Measurements from ENCODE around the gene AUH. TPM values are rescaled to one million over a fixed set of nuclear protein-coding genes. Genes with fewer than 3 reads are reported as not detected.

AUH gene
- total and polyA plus RNA-seq, 2 donors (not counting 1 experiment from before 2014, with no cell fraction given), result 5.2 to 29.1 TPM

GRCh38 chr9:91177661-91178280 is 183.9 kb downstream of the AUH start:
- no peak overlapping the region for H3K9ac ChIP-seq (ENCODE audit: low read length)
- ChIA-PET CTCF (interaction anchor here (0.9 to 1.2 kb wide), 3 partner anchors 14 to 88 kb away, joined by 3 read pairs; no protein-coding TSS in a partner anchor), POLR2A (interaction anchor here (0.7 kb wide), 1 partner anchor 10 kb away, joined by 3 read pairs; no protein-coding TSS in a partner anchor)
- H3K4me1 ChIP-seq (ENCODE audit: control insufficient read depth in 2 of 2, insufficient read depth in 2 of 2, low read length in 2 of 2), result peaks cover 29 to 35% of the 10 kb centered on the region in 2 donors
- 26% methylated on average over 13 of the region's 15 CpGs for WGBS (ENCODE audit: insufficient coverage)
- no peaks in the 10 kb centered on the region for H3K79me2 ChIP-seq (ENCODE audit: control insufficient read depth, insufficient read depth, low read length)
- no peaks in the 10 kb centered on the region for H3K27me3 ChIP-seq (replicated peaks in 1 of 4; ENCODE audit: control extremely low read depth in 1 of 4, control insufficient read depth in 3 of 4, insufficient read depth in 4 of 4, low read length in 3 of 4)
- H2AFZ ChIP-seq (ENCODE audit: insufficient read depth, low read depth, low read length, poor library complexity, severe bottlenecking), result peak overlapping the region; percentile 68
- H3K27ac ChIP-seq (ENCODE audit: low read length in 2 of 2), result no peak overlapping the region
- Mint-ChIP-seq H3K4me3 (peak overlapping the region; percentile 26), H3K9me3 (ENCODE audit: insufficient read depth) (peaks cover 2% of the 10 kb centered on the region), H3K27ac (no peak overlapping the region), H3K27me3 (no peaks in the 10 kb centered on the region), H3K4me1 (peaks cover 33% of the 10 kb centered on the region)
- no peaks in the 10 kb centered on the region for H3K36me3 ChIP-seq (replicated peaks in 1 of 2; ENCODE audit: control extremely low read depth in 1 of 2, control insufficient read depth in 1 of 2, extremely low read depth in 1 of 2, insufficient read depth in 2 of 2, low read length in 1 of 2)
- no peak overlapping the region for H3K4me3 ChIP-seq (ENCODE audit: control extremely low read depth in 1 of 5, extremely low read depth in 1 of 5, insufficient read depth in 1 of 5, low read depth in 2 of 5, low read length in 4 of 5)
- H3K9me3 ChIP-seq (ENCODE audit: control extremely low read depth in 1 of 3, control insufficient read depth in 2 of 3, insufficient read depth in 1 of 3, low read length in 2 of 3), result no peaks in the 10 kb centered on the region
- DNase-seq (peak; percentile 31), ATAC-seq (ENCODE audit: low read depth) (no peak)
- no peaks in the 10 kb centered on the region for H4K20me1 ChIP-seq (ENCODE audit: control insufficient read depth, insufficient read depth, low read length, poor library complexity, severe bottlenecking)
- TF ChIP-seq CTCF (IDR thresholded peaks at IDR 0.05) (no peak), EZH2 (IDR thresholded peaks at IDR 0.05; ENCODE audit: borderline replicate concordance, insufficient read depth, low read depth, low read length, poor library complexity, severe bottlenecking) (no peak)
- intact Hi-C loops (cut with micrococcal nuclease), result no loop called here
- peak overlapping the region; percentile 37 for H3K4me2 ChIP-seq (replicated peaks; ENCODE audit: low read depth, low read length, poor library complexity, severe bottlenecking)

- no peaks in the 10 kb centered on the region for H3K27me3 Mint-ChIP-seq
- peak overlapping the region; percentile 26 for H3K4me3 Mint-ChIP-seq
- Histone ChIP-seq H3K4me1 (ENCODE audit: control insufficient read depth in 2 of 2, insufficient read depth in 2 of 2, low read length in 2 of 2) (peaks cover 24 to 30% of the 10 kb centered on the region in 2 donors), H3K4me2 (replicated peaks; ENCODE audit: low read depth, low read length, poor library complexity, severe bottlenecking) (peak overlapping the region; percentile 37), H2AFZ (ENCODE audit: insufficient read depth, low read depth, low read length, poor library complexity, severe bottlenecking) (peak overlapping the region; percentile 68), H4K20me1 (ENCODE audit: control insufficient read depth, insufficient read depth, low read length, poor library complexity, severe bottlenecking) (no peaks in the 10 kb centered on the region), H3K4me3 (ENCODE audit: control extremely low read depth in 1 of 5, extremely low read depth in 1 of 5, insufficient read depth in 1 of 5, low read depth in 2 of 5, low read length in 4 of 5) (no peak overlapping the region), H3K79me2 (ENCODE audit: control insufficient read depth, insufficient read depth, low read length) (no peaks in the 10 kb centered on the region), H3K36me3 (replicated peaks in 1 of 2; ENCODE audit: control extremely low read depth in 1 of 2, control insufficient read depth in 1 of 2, extremely low read depth in 1 of 2, insufficient read depth in 2 of 2, low read length in 1 of 2) (no peaks in the 10 kb centered on the region), H3K27ac (ENCODE audit: low read length in 2 of 2) (no peak overlapping the region), H3K9ac (ENCODE audit: low read length) (no peak overlapping the region), H3K9me3 (ENCODE audit: control extremely low read depth in 1 of 3, control insufficient read depth in 2 of 3, insufficient read depth in 1 of 3, low read length in 2 of 3) (peaks cover 0 to 3% (median 0%) of the 10 kb centered on the region in 3 donors), H3K27me3 (replicated peaks in 1 of 4; ENCODE audit: control extremely low read depth in 1 of 4, control insufficient read depth in 3 of 4, insufficient read depth in 4 of 4, low read length in 3 of 4) (no peaks in the 10 kb centered on the region)
- ChIA-PET POLR2A (no interaction called here), CTCF (interaction anchor here (1.0 to 1.2 kb wide), 2 partner anchors 15 to 88 kb away, joined by 3 read pairs; no protein-coding TSS in a partner anchor)
- DNase-seq, result no peak
- no peak for TF ChIP-seq EZH2 (IDR thresholded peaks at IDR 0.05; ENCODE audit: borderline replicate concordance, insufficient read depth, low read depth, low read length, poor library complexity, severe bottlenecking)
- no peak for TF ChIP-seq CTCF (IDR thresholded peaks at IDR 0.05)
- H3K9me3 Mint-ChIP-seq (ENCODE audit: insufficient read depth), result peaks cover 3% of the 10 kb centered on the region
- intact Hi-C loops (cut with micrococcal nuclease), result no loop called here
- ATAC-seq (ENCODE audit: low read depth), result no peak
- no peak overlapping the region for H3K27ac Mint-ChIP-seq
- WGBS (ENCODE audit: insufficient coverage), result 89% methylated on average over 3 of the region's 4 CpGs
- H3K4me1 Mint-ChIP-seq, result peaks cover 31% of the 10 kb centered on the region
Observed at GRCh38 chr9:91177081-91177480, 184.6 kb downstream of the AUH start.

Data from B cell (primary cell).